Epithelial cell of esophagus (primary cell): ENCODE results near the gene TSPAN5.
A peak's percentile ranks its signal among the peaks of the same experiment; 100 is the strongest.

ENCODE experiments used
- DNase-seq: peaks from one replicate; pipeline ENCODE4 v3.0.0; 2010; ENCODE audit warnings: low read depth
- H3K4me3 ChIP-seq: 2 replicates; pipeline ENCODE4 v1.5.1; 2011; ENCODE audit warnings: mild to moderate bottlenecking, low read length, control low read depth
- CTCF ChIP-seq: IDR thresholded peaks from 2 replicates; pipeline ENCODE4 v1.5.1; 2011; ENCODE audit warnings: low read depth, mild to moderate bottlenecking, low read length, control low read depth, inconsistent platforms; ENCODE audit not compliant: insufficient read depth; ENCODE audit errors: missing control alignments

Gene TSPAN5

GRCh38 chr4:98447648-98448047 is 210.8 kb downstream of the TSPAN5 start:
- no peak for TF ChIP-seq CTCF
- DNase-seq, result peak; percentile 47
- H3K4me3 ChIP-seq, result no peak overlapping the region

DNA sequence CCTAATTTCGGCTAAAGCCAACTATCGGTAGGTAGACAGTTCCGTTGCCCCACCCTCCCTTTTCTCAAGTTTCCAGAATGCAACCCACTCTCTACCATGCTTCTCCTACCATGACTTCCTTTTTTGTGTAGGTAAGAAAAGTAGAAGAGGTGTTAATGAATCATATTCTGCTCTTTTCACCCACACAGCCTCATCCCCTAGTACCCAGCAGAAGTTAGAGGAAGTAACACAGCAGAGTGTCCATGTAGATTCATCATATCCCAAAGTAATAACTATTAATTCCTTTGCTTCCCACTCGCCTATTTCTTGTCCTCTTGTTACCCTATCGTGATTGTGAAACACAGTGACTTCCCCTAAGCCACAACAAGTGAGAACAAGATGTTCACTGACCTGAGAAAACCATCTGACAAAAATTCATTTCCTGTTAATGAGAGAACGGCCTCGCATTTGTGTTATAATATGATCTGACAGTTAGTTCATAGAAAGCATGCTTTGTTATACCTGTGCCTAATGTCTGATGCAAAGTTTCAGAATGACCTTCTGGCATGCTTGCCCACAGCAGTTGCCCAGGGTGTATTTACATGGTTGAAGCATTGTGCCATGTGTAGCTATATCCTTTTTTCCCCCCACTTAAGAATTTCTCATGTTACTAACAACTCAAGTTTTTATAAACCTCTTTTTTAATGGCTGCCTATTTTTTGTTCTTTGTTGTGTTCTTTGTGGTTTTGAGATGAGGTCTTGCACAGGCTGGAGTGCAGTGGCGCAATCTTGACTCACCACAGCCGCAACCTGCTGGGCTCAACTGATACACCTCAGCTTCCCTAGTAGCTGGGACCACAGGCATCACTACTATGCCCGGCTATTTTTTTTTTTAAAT is 211.7 kb downstream of the TSPAN5 start:
- peak; percentile 88 for DNase-seq
- no peak overlapping the region for H3K4me3 ChIP-seq
- TF ChIP-seq CTCF, result no peak

- no peak overlapping the region for H3K4me3 ChIP-seq
- DNase-seq, result no peak
- TF ChIP-seq CTCF, result no peak
These were observed 214.0 kb downstream of the TSPAN5 start for GRCh38 chr4:98444371-98444770.

- peak; percentile 12 for DNase-seq
- TF ChIP-seq CTCF, result no peak
- H3K4me3 ChIP-seq, result no peak overlapping the region
These were observed 223.6 kb downstream of the TSPAN5 start for GRCh38 chr4:98434816-98435215.

DNA sequence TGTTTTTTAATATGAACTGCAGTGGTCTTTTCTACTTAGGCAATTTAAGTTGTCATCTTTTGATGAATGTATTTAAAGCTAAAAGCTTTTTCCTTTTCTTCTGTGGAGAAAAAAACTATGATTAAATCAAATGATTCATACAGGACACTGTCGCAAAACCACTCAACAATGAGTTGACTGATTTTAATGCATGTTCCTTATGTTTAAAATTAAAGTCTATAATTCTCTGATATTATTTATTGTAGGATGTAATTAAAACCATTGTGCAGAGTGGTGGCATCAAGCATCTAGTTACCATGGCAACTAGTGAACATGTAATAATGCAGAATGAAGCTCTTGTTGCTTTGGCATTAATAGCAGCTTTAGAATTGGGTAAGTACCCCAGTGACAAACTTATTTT is 224.7 kb downstream of the TSPAN5 start:
- no peak for TF ChIP-seq CTCF
- H3K4me3 ChIP-seq, result no peak overlapping the region
- DNase-seq, result peak; percentile 15

- DNase-seq, result peak; percentile 97
- TF ChIP-seq CTCF, result no peak
- no peak overlapping the region for H3K4me3 ChIP-seq
These were observed 227.6 kb downstream of the TSPAN5 start for GRCh38 chr4:98430708-98431403.
